Pericardium fibroblast (primary cell): Measurements from ENCODE around the gene ARMC10. TPM values are rescaled to one million over a fixed set of nuclear protein-coding genes. Genes with fewer than 3 reads are reported as not detected.

ENCODE experiments used
- total RNA-seq: library from RNA; depleted of rRNA; stranded (reverse); fragments of >200 nt; gene quantifications from 2 replicates; pipeline ENCODE4 v1.2.3, GENCODE V29; 2015

ARMC10 gene
- 25.7 and 35.5 TPM in 2 replicates for total RNA-seq

GRCh38 chr7:103074519-103075336 lies at the start of gene ARMC10, which contains the start of gene FBXL13:
ARMC10 (plus strand) TSS chr7:103075140; CDS start chr7:103075273, 133 bp downstream.
FBXL13 (minus strand) TSS chr7:103074796.

Other genes with a start within 250 kb of the ARMC10 start
- 76.1 and 264 TPM in 2 replicates for gene LRRC17, start 162.1 kb upstream of the ARMC10 start, total RNA-seq
- 0.93 and 3.0 TPM in 2 replicates for gene FBXL13, start 344 bp upstream of the ARMC10 start, total RNA-seq
- 2.4 and 6.0 TPM in 2 replicates for gene NAPEPLD, start 74.0 kb downstream of the ARMC10 start, total RNA-seq
- gene PMPCB, start 222.3 kb downstream of the ARMC10 start, total RNA-seq = 24.2 and 61.2 TPM in 2 replicates